Endothelial cell of umbilical vein (primary cell): ENCODE measurements around the gene GALNT9. TPM values are rescaled to one million over a fixed set of nuclear protein-coding genes. Genes with fewer than 3 reads are reported as not detected.

Experiments used
- BruUV-seq: library from RNA; stranded (reverse); fragments of 400-500 nt; replicated peaks from 2 replicates; lab custom pipeline; 2021; lab: Mats Ljungman, UMichigan
- CTCF ChIA-PET: fragments of 300-600, 350-600 bp; sonication (Branson Sonifier 250); formaldehyde crosslinking; loops from one replicate; lab custom pipeline; 2021; ENCODE audit warnings: antibody characterized with exemption, inconsistent platforms; lab: Charles Lee
- POLR2A ChIA-PET: fragments of 300-600, 350-600 bp; sonication (Branson Sonifier 250); formaldehyde crosslinking; loops from one replicate; lab custom pipeline; 2021; ENCODE audit warnings: antibody characterized with exemption, inconsistent platforms; lab: Charles Lee
- DNase-seq: peaks from one replicate; pipeline ENCODE4 v3.0.0-alpha.2; 2011; ENCODE audit warnings: low read depth, low spot score
- FAIRE-seq: peaks from 2 replicates; lab custom pipeline; 2011; peaks lifted over from hg19 to GRCh38; lab: Jason Lieb, UNC
- H2AFZ ChIP-seq: 2 replicates; pipeline ENCODE4 v1.6.0; 2012; ENCODE audit warnings: low read depth, low read length, control low read depth, inconsistent platforms
- H3K27ac ChIP-seq: 2 replicates; pipeline ENCODE4 v1.5.1; 2011; ENCODE audit warnings: low read depth, mild to moderate bottlenecking, control low read depth, low read length, moderate library complexity; ENCODE audit not compliant: insufficient read depth
- H3K27me3 ChIP-seq, 2 experiments: 2 replicates each; pipeline versions ENCODE4 v1.6.0 to v1.6.1; 2011; ENCODE audit warnings: low read length in 2 of 2, mixed read lengths in 1 of 2; ENCODE audit not compliant: control insufficient read depth in 2 of 2, insufficient read depth in 2 of 2
- H3K36me3 ChIP-seq, 2 experiments: 2 replicates in 1 of 2; 3 replicates in 1 of 2; pipeline ENCODE4 v1.5.1; 2011; ENCODE audit warnings: low read length in 2 of 2, mild to moderate bottlenecking in 1 of 2, moderate library complexity in 1 of 2; ENCODE audit not compliant: control insufficient read depth in 2 of 2, insufficient read depth in 2 of 2; ENCODE audit errors: extremely low read depth in 1 of 2
- H3K4me1 ChIP-seq: 3 replicates; pipeline ENCODE4 v1.5.1; 2011; ENCODE audit warnings: mild to moderate bottlenecking, low read length; ENCODE audit not compliant: control insufficient read depth, insufficient read depth; ENCODE audit errors: extremely low read depth
- H3K4me2 ChIP-seq: 2 replicates; pipeline ENCODE4 v1.6.1; 2011; ENCODE audit warnings: low read length, control low read depth, mixed read lengths; ENCODE audit not compliant: insufficient read depth
- H3K4me3 ChIP-seq, 3 experiments: fragments of 200-600 bp in 1 of 3; sonication (generic), shearing (Covaris generic) in 1 of 3; replicated peaks in 1 of 3; 2 replicates each; pipeline ENCODE4 v1.5.1; 2011 to 2016; ENCODE audit warnings: control low read depth in 3 of 3, low read length in 3 of 3, mild to moderate bottlenecking in 2 of 3, inconsistent platforms in 1 of 3, low read depth in 1 of 3, moderate library complexity in 1 of 3; ENCODE audit not compliant: insufficient read depth in 1 of 3
- H3K79me2 ChIP-seq: 2 replicates; pipeline ENCODE4 v1.6.0; 2012; ENCODE audit warnings: low read length, inconsistent platforms; ENCODE audit not compliant: control insufficient read depth, insufficient read depth
- H3K9ac ChIP-seq: replicated peaks from 2 replicates; pipeline ENCODE3; 2011; ENCODE audit warnings: low read length, control low read depth; ENCODE audit not compliant: insufficient read depth; ENCODE audit errors: extremely low read depth
- H3K9me1 ChIP-seq: replicated peaks from 3 replicates; pipeline ENCODE4 v1.6.0; 2011; ENCODE audit warnings: mild to moderate bottlenecking, low read length; ENCODE audit not compliant: control insufficient read depth, insufficient read depth; ENCODE audit errors: extremely low read depth
- H3K9me3 ChIP-seq: replicated peaks from 2 replicates; pipeline ENCODE4 v1.5.1; 2012; ENCODE audit warnings: low read length, inconsistent platforms; ENCODE audit not compliant: control insufficient read depth, insufficient read depth
- H4K20me1 ChIP-seq: replicated peaks from 2 replicates; pipeline ENCODE3; 2011; ENCODE audit warnings: mild to moderate bottlenecking, low read length; ENCODE audit not compliant: control insufficient read depth, insufficient read depth; ENCODE audit errors: extremely low read depth
- EZH2 ChIP-seq: IDR thresholded peaks from 2 replicates; pipeline ENCODE4 v1.6.1; 2012; ENCODE audit warnings: borderline replicate concordance, low read depth, mild to moderate bottlenecking, moderate library complexity, low read length, inconsistent platforms; ENCODE audit not compliant: severe bottlenecking
- FOS ChIP-seq: IDR thresholded peaks from 2 replicates; pipeline ENCODE4 v1.6.1; 2011; ENCODE audit warnings: mild to moderate bottlenecking, low read length, moderate library complexity, borderline replicate concordance; ENCODE audit not compliant: insufficient read depth
- GATA2 ChIP-seq: IDR thresholded peaks from 2 replicates; pipeline ENCODE4 v1.7.0; 2011; ENCODE audit warnings: low read depth, mild to moderate bottlenecking, moderate library complexity, mixed read lengths, low read length; ENCODE audit not compliant: insufficient read length, insufficient read depth
- JUN ChIP-seq: IDR thresholded peaks from 2 replicates; pipeline ENCODE4 v1.6.1; 2011; ENCODE audit warnings: borderline replicate concordance, low read depth; ENCODE audit not compliant: insufficient read length, insufficient read depth
- MYC ChIP-seq: IDR thresholded peaks from one replicate; pipeline ENCODE4 v1.6.1; 2011; ENCODE audit warnings: mild to moderate bottlenecking, low read depth, low read length
- POLR2A ChIP-seq: IDR thresholded peaks from 2 replicates; pipeline ENCODE4 v1.6.1; 2012; ENCODE audit warnings: low read depth, mild to moderate bottlenecking, control low read depth, low read length
- POLR2AphosphoS5 ChIP-seq: IDR thresholded peaks from 2 replicates; pipeline ENCODE4 v1.6.1; 2012; ENCODE audit warnings: low read depth, mild to moderate bottlenecking, control low read depth, low read length, moderate library complexity; ENCODE audit not compliant: insufficient read depth
- dilution Hi-C: fragments of 300-500 bp; cut with MboI; formaldehyde crosslinking; loops from one replicate; pipeline ENCODE4 v1.15.0; 2019; ENCODE audit warnings: low sequenced_read_pairs; ENCODE audit not compliant: extremely low pct_ligation_motif_present
- intact Hi-C: fragments of 100-400 bp; cut with micrococcal nuclease; formaldehyde crosslinking; loops from one replicate; pipeline ENCODE4 v1.10.0; 2022
- polyA plus RNA-seq, 4 experiments: library from polyadenylated mRNA; depleted of rRNA in 3 of 4; stranded (reverse) in 3 of 4; unstranded in 1 of 4; fragments of >200 nt; gene quantifications; 2 replicates each; pipeline versions ENCODE4 v1.2.1 to v1.2.3, GENCODE V29; 2011 to 2012; ENCODE audit warnings: missing spikeins in 1 of 4
- total RNA-seq: library from RNA; stranded (reverse); gene quantifications from 2 replicates; pipeline ENCODE4 v1.2.3, GENCODE V29; 2021
- TF ChIP-seq, protein P1 (sequence below): IDR thresholded peaks from 2 replicates; pipeline ENCODE4 v1.6.1; 2011; ENCODE audit not compliant: insufficient read depth, insufficient read length
- TF ChIP-seq, protein P2 (sequence below), 2 donors: IDR thresholded peaks; 1 replicate in 1 of 2; 2 replicates in 1 of 2; pipeline ENCODE4 v1.5.1; 2011; ENCODE audit warnings: low read length in 2 of 2, mild to moderate bottlenecking in 2 of 2, moderate library complexity in 2 of 2, control low read depth in 1 of 2, inconsistent platforms in 1 of 2, low read depth in 1 of 2; ENCODE audit not compliant: insufficient read depth in 1 of 2; ENCODE audit errors: extremely low read depth in 1 of 2

GALNT9 gene
- total and polyA plus RNA-seq, 2 donors (not counting 3 experiments of a cell fraction or from before 2014, with no cell fraction given) = 0.14 to 0.73 TPM

DNA sequence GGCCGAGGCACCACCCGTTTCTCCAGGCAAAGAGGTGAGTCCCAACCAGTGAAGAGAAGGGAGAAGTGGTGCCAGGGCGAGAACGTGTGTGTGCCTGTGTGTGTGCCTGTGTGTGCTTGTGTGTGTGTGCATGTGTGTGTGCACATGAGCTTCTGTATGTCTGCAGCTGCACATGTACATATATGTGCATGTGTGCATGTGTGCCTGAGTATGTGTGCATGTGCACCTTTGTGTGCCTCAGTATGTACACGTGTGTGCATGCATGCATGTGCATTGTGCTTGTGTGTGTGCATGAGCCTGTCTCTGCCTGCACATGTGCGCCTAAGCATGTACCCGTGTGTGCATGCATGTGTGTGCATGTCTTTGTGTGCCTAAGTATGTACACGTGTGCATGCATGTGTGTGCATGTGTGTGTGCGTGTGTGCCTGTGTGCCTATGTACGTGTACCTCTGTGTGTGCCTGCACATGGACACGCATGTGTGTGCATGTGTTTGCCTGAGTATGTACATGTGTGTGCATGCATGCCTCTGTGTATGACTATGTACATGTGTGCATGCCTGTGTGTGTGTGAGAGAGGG lies 5.9 kb upstream of the GALNT9 start:
- intact Hi-C loops (no loop called here), dilution Hi-C loops (no loop called here)
- peaks cover 0 to 2% of the 10 kb centered on the region in 2 experiments for H3K27me3 ChIP-seq
- no peaks in the 10 kb centered on the region for H3K4me1 ChIP-seq
- TF ChIP-seq, protein P1, sequence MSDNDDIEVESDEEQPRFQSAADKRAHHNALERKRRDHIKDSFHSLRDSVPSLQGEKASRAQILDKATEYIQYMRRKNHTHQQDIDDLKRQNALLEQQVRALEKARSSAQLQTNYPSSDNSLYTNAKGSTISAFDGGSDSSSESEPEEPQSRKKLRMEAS = peak; percentile 11
- TF ChIP-seq EZH2 = no peak
- no peak for FAIRE-seq
- H3K27ac ChIP-seq = no peak overlapping the region
- H4K20me1 ChIP-seq = no peaks in the 10 kb centered on the region
- H3K9me3 ChIP-seq = no peaks in the 10 kb centered on the region
- no TSS peak for BruUV-seq
- DNase-seq = no peak
- ChIA-PET CTCF (no interaction called here), POLR2A (no interaction called here)
- no peaks in the 10 kb centered on the region for H3K36me3 ChIP-seq
- H3K4me3 ChIP-seq = no peak overlapping the region
- no peaks in the 10 kb centered on the region for H3K79me2 ChIP-seq
- H3K9ac ChIP-seq = no peak overlapping the region
- H2AFZ ChIP-seq = no peak overlapping the region
- H3K9me1 ChIP-seq = no peaks in the 10 kb centered on the region
- no peak overlapping the region for H3K4me2 ChIP-seq

DNA sequence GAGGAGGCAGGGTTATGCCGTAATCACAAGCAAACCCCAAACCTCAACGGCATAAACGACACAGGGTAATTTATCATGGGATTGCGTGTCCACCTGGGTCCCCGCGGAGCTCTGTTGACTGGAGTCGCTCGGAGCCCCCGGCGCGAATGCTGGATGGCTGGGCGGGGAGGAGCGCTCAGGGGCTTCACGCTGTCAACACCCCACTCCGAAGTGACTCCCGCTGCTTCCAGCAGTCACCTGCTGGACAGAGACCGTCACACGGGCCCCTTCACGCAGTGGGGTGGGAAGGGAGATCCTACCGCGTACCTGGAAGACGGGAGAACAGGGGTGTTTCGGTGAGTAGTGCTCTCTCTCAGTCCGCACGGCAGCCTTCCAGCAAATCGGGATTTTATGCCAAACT lies 4.4 kb upstream of the GALNT9 start:
- H3K9ac ChIP-seq = no peak overlapping the region

More for the DNA sequence above, 4.4 kb upstream of the GALNT9 start:
- intact Hi-C loops (no loop called here), dilution Hi-C loops (no loop called here)
- Histone ChIP-seq H3K4me2 (no peak overlapping the region), H2AFZ (no peak overlapping the region), H3K4me3 (no peak overlapping the region), H3K9me3 (no peaks in the 10 kb centered on the region), H3K27ac (no peak overlapping the region), H3K27me3 (peaks cover 0 to 2% of the 10 kb centered on the region in 2 experiments), H3K4me1 (no peaks in the 10 kb centered on the region), H3K9me1 (no peaks in the 10 kb centered on the region), H4K20me1 (no peaks in the 10 kb centered on the region), H3K79me2 (no peaks in the 10 kb centered on the region), H3K36me3 (no peaks in the 10 kb centered on the region)
- ChIA-PET CTCF (no interaction called here), POLR2A (no interaction called here)
- no peak for TF ChIP-seq JUN
- no peak for TF ChIP-seq POLR2AphosphoS5
- no peak for TF ChIP-seq FOS
- TF ChIP-seq, protein P2, sequence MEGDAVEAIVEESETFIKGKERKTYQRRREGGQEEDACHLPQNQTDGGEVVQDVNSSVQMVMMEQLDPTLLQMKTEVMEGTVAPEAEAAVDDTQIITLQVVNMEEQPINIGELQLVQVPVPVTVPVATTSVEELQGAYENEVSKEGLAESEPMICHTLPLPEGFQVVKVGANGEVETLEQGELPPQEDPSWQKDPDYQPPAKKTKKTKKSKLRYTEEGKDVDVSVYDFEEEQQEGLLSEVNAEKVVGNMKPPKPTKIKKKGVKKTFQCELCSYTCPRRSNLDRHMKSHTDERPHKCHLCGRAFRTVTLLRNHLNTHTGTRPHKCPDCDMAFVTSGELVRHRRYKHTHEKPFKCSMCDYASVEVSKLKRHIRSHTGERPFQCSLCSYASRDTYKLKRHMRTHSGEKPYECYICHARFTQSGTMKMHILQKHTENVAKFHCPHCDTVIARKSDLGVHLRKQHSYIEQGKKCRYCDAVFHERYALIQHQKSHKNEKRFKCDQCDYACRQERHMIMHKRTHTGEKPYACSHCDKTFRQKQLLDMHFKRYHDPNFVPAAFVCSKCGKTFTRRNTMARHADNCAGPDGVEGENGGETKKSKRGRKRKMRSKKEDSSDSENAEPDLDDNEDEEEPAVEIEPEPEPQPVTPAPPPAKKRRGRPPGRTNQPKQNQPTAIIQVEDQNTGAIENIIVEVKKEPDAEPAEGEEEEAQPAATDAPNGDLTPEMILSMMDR (IDR thresholded peaks at IDR 0.05; ENCODE audit: extremely low read depth in 1 of 2, insufficient read depth in 1 of 2, low read depth in 1 of 2, low read length in 2 of 2) = no peak
- TF ChIP-seq GATA2 = no peak
- no peak for TF ChIP-seq MYC
- no peak for TF ChIP-seq POLR2A
- TF ChIP-seq EZH2 = no peak
- TF ChIP-seq, protein P1 = no peak
- BruUV-seq = no TSS peak
- FAIRE-seq (no peak), DNase-seq (no peak)
